ENCODE measurements around the gene PERP.
A peak's percentile ranks its signal among the peaks of the same experiment; 100 is the strongest.
"Not testable (repeated sequence)": the region's sequence is repeated elsewhere in the genome, so short reads cannot be mapped to it uniquely, and the experiment has no call there.

PERP gene

GRCh38 chr6:138107078-138107751, at the start of gene PERP:
PERP (minus strand) TSS chr6:138107419; CDS start chr6:138107340, 79 bp downstream.
- DNase-seq: peak; percentile 79

- no peak for DNase-seq
Measured at GRCh38 chr6:138155443-138155842, 48.2 kb upstream of the PERP start.

- no peak for DNase-seq
Measured at GRCh38 chr6:138146544-138146943, 39.3 kb upstream of the PERP start.

- DNase-seq: no peak
Measured at GRCh38 chr6:138145402-138145801, 38.2 kb upstream of the PERP start.

GRCh38 chr6:138142806-138143205, 35.6 kb upstream of the PERP start:
- DNase-seq: no peak

- DNase-seq: no peak
Measured at GRCh38 chr6:138129190-138129589, 22.0 kb upstream of the PERP start.

GRCh38 chr6:138128096-138128495, 20.9 kb upstream of the PERP start:
- DNase-seq: no peak

- DNase-seq: no peak
Measured at GRCh38 chr6:138124096-138124495, 16.9 kb upstream of the PERP start.

- no peak for DNase-seq
Measured at GRCh38 chr6:138119976-138120375, 12.8 kb upstream of the PERP start.

- DNase-seq: not testable (repeated sequence)
Measured at GRCh38 chr6:138119229-138119628, 12.0 kb upstream of the PERP start.

- no peak for DNase-seq
Measured at GRCh38 chr6:138117376-138117914, 10.2 kb upstream of the PERP start.

- no peak for DNase-seq
Measured at GRCh38 chr6:138116661-138116999, 9.4 kb upstream of the PERP start.

GRCh38 chr6:138115877-138116660, 8.8 kb upstream of the PERP start:
- peak; percentile 37 for DNase-seq

- DNase-seq: no peak
Measured at GRCh38 chr6:138115201-138115600, 8.0 kb upstream of the PERP start.

GRCh38 chr6:138113588-138114210, 6.5 kb upstream of the PERP start:
- no peak for DNase-seq

GRCh38 chr6:138110229-138110628, 3.0 kb upstream of the PERP start:
- DNase-seq: no peak

- peak; percentile 91 for DNase-seq
Measured at GRCh38 chr6:138109042-138109997, 2.1 kb upstream of the PERP start.

GRCh38 chr6:138107752-138108592, 753 bp upstream of the PERP start:
- peak; percentile 40 for DNase-seq

- DNase-seq: no peak
Measured at GRCh38 chr6:138106665-138107077, 548 bp downstream of the PERP start.

- no peak for DNase-seq
Measured at GRCh38 chr6:138105880-138106664, 1.1 kb downstream of the PERP start.

- no peak for DNase-seq
Measured at GRCh38 chr6:138105446-138105845, 1.8 kb downstream of the PERP start.

Measured in stimulated activated CD8-positive, alpha-beta memory T cell treated with anti-CD3 and anti-CD28 coated beads, Interleukin-4, amount 100 ng/mL, for 48 hours (primary cell).